Measurements from ENCODE around the gene CEP85L. TPM values are rescaled to one million over a fixed set of nuclear protein-coding genes. Genes with fewer than 3 reads are reported as not detected.

CEP85L gene
- polyA plus RNA-seq, 1 of the 3 experiments (the other 2 are of a cell fraction) = 1.1 TPM

GRCh38 chr6:118591897-118592296 lies 59.5 kb downstream of the CEP85L start:
- H3K36me3 ChIP-seq (replicated peaks in 1 of 2; ENCODE audit: control insufficient read depth in 1 of 2, insufficient read depth in 2 of 2, low read length in 1 of 2) = peaks cover 0 to 5% of the 10 kb centered on the region in 2 experiments
- no peaks in the 10 kb centered on the region; a peak in 1 of 4 replicates for H3K4me1 ChIP-seq (ENCODE audit: control insufficient read depth in 1 of 2, insufficient read depth in 2 of 2, low read depth in 1 of 2, low read length in 1 of 2)
- H2AFZ ChIP-seq (ENCODE audit: low read depth) = no peak overlapping the region
- H3K9ac ChIP-seq = no peak overlapping the region
- peaks cover 5% of the 10 kb centered on the region; the same call in 1 of the 2 replicates for H4K20me1 ChIP-seq (ENCODE audit: insufficient read depth)
- no peaks in the 10 kb centered on the region for H3K9me3 ChIP-seq
- H3K79me2 ChIP-seq (ENCODE audit: insufficient read depth) = peaks cover 6% of the 10 kb centered on the region
- TF ChIP-seq IRF3 (IDR thresholded peaks at IDR 0.05; ENCODE audit: low read depth, low read length) = no peak
- no peak for TF ChIP-seq RAD21 (IDR thresholded peaks at IDR 0.05; ENCODE audit: low read length)
- no peak for TF ChIP-seq EP300 (IDR thresholded peaks at IDR 0.05; ENCODE audit: borderline replicate concordance in 1 of 2, low read depth in 1 of 2, low read length in 1 of 2)
- TF ChIP-seq MXI1 (IDR thresholded peaks at IDR 0.05; ENCODE audit: low read depth, low read length) = no peak
- no peak for TF ChIP-seq MEF2A (IDR thresholded peaks at IDR 0.05; ENCODE audit: borderline replicate concordance, low read depth)
- TF ChIP-seq FOSL2 (IDR thresholded peaks at IDR 0.05; ENCODE audit: borderline replicate concordance, low read depth) = no peak
- TF ChIP-seq MAX (IDR thresholded peaks at IDR 0.05; ENCODE audit: low read depth) = no peak
- no peak for TF ChIP-seq REST (IDR thresholded peaks at IDR 0.05; ENCODE audit: low read depth, low read length)
- no peak for TF ChIP-seq YY1 (IDR thresholded peaks at IDR 0.05; ENCODE audit: low read depth)
- no peak for TF ChIP-seq RFX5 (IDR thresholded peaks at IDR 0.05; ENCODE audit: low read length)
- no peak for TF ChIP-seq TAF1 (IDR thresholded peaks at IDR 0.05; ENCODE audit: borderline replicate concordance, low read depth, low read length)
- TF ChIP-seq CTCF (IDR thresholded peaks at IDR 0.05) = no peak
- TF ChIP-seq RXRA (IDR thresholded peaks at IDR 0.05; ENCODE audit: borderline replicate concordance, low read depth) = no peak
- no peak for TF ChIP-seq CHD2 (IDR thresholded peaks at IDR 0.05; ENCODE audit: low read length, partially characterized antibody)
- no peak for TF ChIP-seq TCF12 (IDR thresholded peaks at IDR 0.05)
- no peak for TF ChIP-seq ZBTB33 (IDR thresholded peaks at IDR 0.05; ENCODE audit: borderline replicate concordance, low read depth)
- no peak for TF ChIP-seq FOXJ3 (CRISPR knock-in tag; IDR thresholded peaks at IDR 0.05)
- H3K4me2 ChIP-seq = no peak overlapping the region
- CTCF ChIA-PET = interaction anchor here (1.2 to 1.9 kb wide), 2 partner anchors 11 to 502 kb away, joined by 3 to 6 read pairs; no protein-coding TSS in a partner anchor
- no peak overlapping the region for H3K4me3 ChIP-seq (ENCODE audit: low read depth in 2 of 2, low read length in 1 of 2)
- no peak for DNase-seq
- no peak overlapping the region for H3K27ac ChIP-seq (ENCODE audit: low read depth in 2 of 2, low read length in 1 of 2)
- WGBS (ENCODE audit: low lambda C conversion rate) = 89% methylated on average over 3 of the region's 3 CpGs
- H3F3A ChIP-seq (replicated peaks; ENCODE audit: insufficient read depth) = no peaks in the 10 kb centered on the region
- POLR2A ChIA-PET = no interaction called here
- no peaks in the 10 kb centered on the region for H3K27me3 ChIP-seq (ENCODE audit: insufficient read depth)
- no peaks in the 10 kb centered on the region for H3K9me2 ChIP-seq

Measured in SK-N-SH (cell line).